ENCODE data around the gene LAMA2. TPM values are rescaled to one million over a fixed set of nuclear protein-coding genes. Genes with fewer than 3 reads are reported as not detected.

Gene LAMA2
- total and polyA plus RNA-seq, 4 donors = 5.2 to 105 (median 45.9) TPM

DNA sequence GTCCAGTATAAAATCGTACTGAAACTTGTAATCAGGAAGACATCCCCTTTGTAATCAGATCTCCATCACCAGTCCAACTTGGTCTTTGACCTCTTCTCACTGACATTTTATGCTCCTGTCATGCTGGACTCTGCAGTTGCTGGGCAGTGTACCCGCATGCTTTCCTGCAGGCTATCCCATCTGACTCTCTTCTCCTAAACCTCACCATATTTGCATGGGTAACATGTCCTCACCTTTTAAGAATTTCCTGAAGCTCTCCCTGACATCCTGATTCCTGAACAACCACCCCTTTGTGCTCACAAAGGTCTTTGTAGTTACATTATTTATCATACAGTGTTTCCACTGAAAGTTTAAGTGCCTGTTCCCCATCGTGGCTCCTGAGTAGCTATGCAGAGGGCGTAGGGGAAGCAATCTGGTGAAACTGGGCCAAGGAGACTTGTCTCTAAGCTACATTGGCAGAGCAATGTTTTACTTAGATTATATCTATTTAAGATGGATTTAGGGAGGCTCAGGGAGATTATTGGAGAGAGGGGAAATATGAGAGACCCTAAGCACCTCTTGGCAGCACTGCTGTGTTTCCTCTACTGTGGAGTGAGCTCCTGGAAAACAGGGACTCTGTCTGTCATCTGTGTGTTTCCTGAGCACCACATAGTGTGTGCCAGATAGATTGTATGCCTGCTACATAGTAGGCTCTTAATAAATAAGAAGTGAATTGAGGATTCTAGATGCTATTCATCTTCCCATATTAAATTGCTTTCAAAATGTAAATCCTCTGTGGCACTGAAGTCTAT lies 124.0 kb downstream of the LAMA2 start:
- no peak overlapping the region for H3K4me3 ChIP-seq
- no peaks in the 10 kb centered on the region for H3K9me3 ChIP-seq (ENCODE audit: control insufficient read depth in 4 of 4, insufficient read depth in 3 of 4, low read length in 3 of 4)
- no peak for DNase-seq
- TF ChIP-seq, protein P1, sequence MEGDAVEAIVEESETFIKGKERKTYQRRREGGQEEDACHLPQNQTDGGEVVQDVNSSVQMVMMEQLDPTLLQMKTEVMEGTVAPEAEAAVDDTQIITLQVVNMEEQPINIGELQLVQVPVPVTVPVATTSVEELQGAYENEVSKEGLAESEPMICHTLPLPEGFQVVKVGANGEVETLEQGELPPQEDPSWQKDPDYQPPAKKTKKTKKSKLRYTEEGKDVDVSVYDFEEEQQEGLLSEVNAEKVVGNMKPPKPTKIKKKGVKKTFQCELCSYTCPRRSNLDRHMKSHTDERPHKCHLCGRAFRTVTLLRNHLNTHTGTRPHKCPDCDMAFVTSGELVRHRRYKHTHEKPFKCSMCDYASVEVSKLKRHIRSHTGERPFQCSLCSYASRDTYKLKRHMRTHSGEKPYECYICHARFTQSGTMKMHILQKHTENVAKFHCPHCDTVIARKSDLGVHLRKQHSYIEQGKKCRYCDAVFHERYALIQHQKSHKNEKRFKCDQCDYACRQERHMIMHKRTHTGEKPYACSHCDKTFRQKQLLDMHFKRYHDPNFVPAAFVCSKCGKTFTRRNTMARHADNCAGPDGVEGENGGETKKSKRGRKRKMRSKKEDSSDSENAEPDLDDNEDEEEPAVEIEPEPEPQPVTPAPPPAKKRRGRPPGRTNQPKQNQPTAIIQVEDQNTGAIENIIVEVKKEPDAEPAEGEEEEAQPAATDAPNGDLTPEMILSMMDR (IDR thresholded peaks at IDR 0.05; ENCODE audit: control extremely low read depth, extremely low read depth) = no peak
- WGBS, 2 donors = 43 to 55% methylated on average over 4 of the region's 4 CpGs
- H3K27me3 ChIP-seq (ENCODE audit: control insufficient read depth in 3 of 3, insufficient read depth in 3 of 3, low read length in 2 of 3) = no peaks in the 10 kb centered on the region
- no peak for ATAC-seq (ENCODE audit: insufficient read depth, low FRiP score)
- H3K27ac ChIP-seq (ENCODE audit: low read depth in 1 of 2, low read length in 1 of 2) = no peak overlapping the region
- peaks cover 0 to 1% (median 0%) of the 10 kb centered on the region in 4 donors for H3K36me3 ChIP-seq (ENCODE audit: control insufficient read depth in 4 of 4, insufficient read depth in 4 of 4, low read length in 4 of 4)
- H3K4me1 ChIP-seq (ENCODE audit: control insufficient read depth in 5 of 5, insufficient read depth in 5 of 5, low read length in 5 of 5) = peaks cover 0 to 15% (median 0%) of the 10 kb centered on the region in 5 donors
- no peak overlapping the region for H3K9ac ChIP-seq (ENCODE audit: insufficient read depth in 1 of 2, low read length in 2 of 2)

DNA sequence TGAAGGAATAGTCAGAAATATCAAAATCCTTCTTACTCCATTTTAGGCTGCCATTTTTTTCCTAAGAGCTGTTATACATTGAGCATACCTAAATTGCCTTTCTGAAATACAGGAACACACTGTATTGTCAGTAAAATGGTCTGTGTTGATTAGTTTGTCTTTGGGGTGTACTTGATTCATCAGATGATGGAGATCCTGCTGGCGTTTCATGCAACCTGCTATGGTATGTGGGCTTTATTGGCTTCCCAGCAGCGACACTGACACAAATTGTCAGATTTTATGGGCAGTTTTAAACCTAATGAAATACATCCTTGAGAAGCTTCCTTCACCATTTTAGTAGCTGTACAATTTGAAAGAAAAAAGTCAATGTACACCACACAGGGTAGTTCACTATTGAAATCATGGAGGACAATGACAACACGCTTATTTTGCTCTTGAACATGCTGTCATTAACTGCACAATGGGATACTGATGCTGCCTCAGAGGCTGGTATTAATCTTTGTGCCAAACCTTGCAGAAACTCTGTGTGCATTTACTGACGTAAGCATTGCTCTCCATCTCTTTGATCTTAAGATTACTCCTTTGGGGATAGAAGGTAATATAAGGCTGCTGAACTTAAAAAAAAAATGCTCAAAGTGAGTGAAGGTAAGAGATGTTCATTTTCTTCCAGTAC lies 124.9 kb downstream of the LAMA2 start:
- Histone ChIP-seq H3K9me3 (ENCODE audit: control insufficient read depth in 4 of 4, insufficient read depth in 3 of 4, low read length in 3 of 4) (no peaks in the 10 kb centered on the region), H3K4me3 (no peak overlapping the region), H3K9ac (ENCODE audit: insufficient read depth in 1 of 2, low read length in 2 of 2) (no peak overlapping the region), H3K4me1 (ENCODE audit: control insufficient read depth in 5 of 5, insufficient read depth in 5 of 5, low read length in 5 of 5) (peaks cover 0 to 15% (median 0%) of the 10 kb centered on the region in 5 donors), H3K27ac (ENCODE audit: low read depth in 1 of 2, low read length in 1 of 2) (no peak overlapping the region), H3K27me3 (ENCODE audit: control insufficient read depth in 3 of 3, insufficient read depth in 3 of 3, low read length in 2 of 3) (no peaks in the 10 kb centered on the region), H3K36me3 (ENCODE audit: control insufficient read depth in 4 of 4, insufficient read depth in 4 of 4, low read length in 4 of 4) (peaks cover 0 to 1% (median 0%) of the 10 kb centered on the region in 4 donors)
- TF ChIP-seq, protein P1 (IDR thresholded peaks at IDR 0.05; ENCODE audit: control extremely low read depth, extremely low read depth) = no peak
- 84 to 88% methylated on average over 4 of the region's 4 CpGs for WGBS, 2 donors
- ATAC-seq (ENCODE audit: insufficient read depth, low FRiP score) (no peak), DNase-seq (no peak)

DNA sequence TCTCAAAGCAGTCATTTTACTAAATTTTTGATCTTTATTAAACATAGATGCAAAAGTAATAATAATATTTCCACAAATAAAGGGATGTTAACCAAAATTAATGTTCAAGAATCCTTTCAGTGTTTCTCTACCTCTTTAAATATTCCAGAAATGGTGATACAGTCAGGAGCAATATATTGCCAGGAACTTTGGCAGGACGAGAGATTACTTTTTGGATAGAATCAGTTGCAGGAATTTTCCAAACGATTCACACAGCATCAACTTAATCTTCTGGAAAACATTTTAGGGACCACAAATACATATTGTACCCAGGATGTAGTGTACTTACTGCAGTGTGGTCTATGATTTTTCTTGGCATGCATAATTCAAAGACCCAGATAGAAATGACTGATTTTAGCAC lies 125.7 kb downstream of the LAMA2 start:
- 62 to 71% methylated on average over 2 of the region's 2 CpGs for WGBS, 2 donors
- Histone ChIP-seq H3K9ac (ENCODE audit: insufficient read depth in 1 of 2, low read length in 2 of 2) (no peak overlapping the region), H3K4me1 (ENCODE audit: control insufficient read depth in 5 of 5, insufficient read depth in 5 of 5, low read length in 5 of 5) (peaks cover 0 to 15% (median 0%) of the 10 kb centered on the region in 5 donors), H3K4me3 (no peak overlapping the region), H3K36me3 (ENCODE audit: control insufficient read depth in 4 of 4, insufficient read depth in 4 of 4, low read length in 4 of 4) (peaks cover 0 to 1% (median 0%) of the 10 kb centered on the region in 4 donors), H3K9me3 (ENCODE audit: control insufficient read depth in 4 of 4, insufficient read depth in 3 of 4, low read length in 3 of 4) (no peaks in the 10 kb centered on the region), H3K27me3 (ENCODE audit: control insufficient read depth in 3 of 3, insufficient read depth in 3 of 3, low read length in 2 of 3) (no peaks in the 10 kb centered on the region), H3K27ac (ENCODE audit: low read depth in 1 of 2, low read length in 1 of 2) (no peak overlapping the region)
- ATAC-seq (ENCODE audit: insufficient read depth, low FRiP score) (no peak), DNase-seq (no peak)
- TF ChIP-seq, protein P1 (IDR thresholded peaks at IDR 0.05; ENCODE audit: control extremely low read depth, extremely low read depth) = no peak
